Left ventricle myocardium inferior (tissue), 1 donor: ENCODE data around the gene CLIC3. TPM values are rescaled to one million over a fixed set of nuclear protein-coding genes. Genes with fewer than 3 reads are reported as not detected.
A peak's percentile ranks its signal among the peaks of the same experiment; 100 is the strongest.

ENCODE experiments used
- DNase-seq: peaks from one replicate; pipeline ENCODE4 v3.0.0-alpha.2; 2020
- H3K27ac ChIP-seq: fragments of 200-600 bp; replicated peaks from 2 replicates; pipeline ENCODE4 v1.8.0; 2021
- H3K27me3 ChIP-seq: fragments of 200-600 bp; 2 replicates; pipeline ENCODE4 v1.8.0; 2021; ENCODE audit warnings: low read depth
- H3K36me3 ChIP-seq: fragments of 200-600 bp; 2 replicates; pipeline ENCODE4 v1.8.0; 2021
- H3K4me1 ChIP-seq: fragments of 200-600 bp; 2 replicates; pipeline ENCODE4 v1.8.0; 2021
- H3K4me3 ChIP-seq: fragments of 200-600 bp; 2 replicates; pipeline ENCODE4 v1.8.0; 2021; ENCODE audit warnings: mild to moderate bottlenecking, moderate library complexity
- H3K9me3 ChIP-seq: fragments of 200-600 bp; replicated peaks from 2 replicates; pipeline ENCODE4 v1.8.0; 2021
- intact Hi-C: fragments of 100-400 bp; cut with micrococcal nuclease; formaldehyde crosslinking; loops from one replicate; pipeline ENCODE4 v1.11.0; 2022
- total RNA-seq: library from RNA; stranded (reverse); fragmentation: NEBNext Ultra II Directional; extraction: Animal tissue kit (Norgen Biotek cat#: 25700); gene quantifications from one replicate; pipeline ENCODE4 v1.2.1, GENCODE V29; 2021
- TF ChIP-seq, protein P1 (sequence below): fragments of 200-600 bp; IDR thresholded peaks from 2 replicates; pipeline ENCODE4 v1.8.0; 2021; ENCODE audit warnings: antibody characterized with exemption, mild to moderate bottlenecking, borderline replicate concordance
- donor health status: DM: no; HTN: yes; CAD: no; lungs with severe emphysema.

Gene CLIC3
- total RNA-seq, 1 donor from 2014 or later: 1.6 TPM

DNA sequence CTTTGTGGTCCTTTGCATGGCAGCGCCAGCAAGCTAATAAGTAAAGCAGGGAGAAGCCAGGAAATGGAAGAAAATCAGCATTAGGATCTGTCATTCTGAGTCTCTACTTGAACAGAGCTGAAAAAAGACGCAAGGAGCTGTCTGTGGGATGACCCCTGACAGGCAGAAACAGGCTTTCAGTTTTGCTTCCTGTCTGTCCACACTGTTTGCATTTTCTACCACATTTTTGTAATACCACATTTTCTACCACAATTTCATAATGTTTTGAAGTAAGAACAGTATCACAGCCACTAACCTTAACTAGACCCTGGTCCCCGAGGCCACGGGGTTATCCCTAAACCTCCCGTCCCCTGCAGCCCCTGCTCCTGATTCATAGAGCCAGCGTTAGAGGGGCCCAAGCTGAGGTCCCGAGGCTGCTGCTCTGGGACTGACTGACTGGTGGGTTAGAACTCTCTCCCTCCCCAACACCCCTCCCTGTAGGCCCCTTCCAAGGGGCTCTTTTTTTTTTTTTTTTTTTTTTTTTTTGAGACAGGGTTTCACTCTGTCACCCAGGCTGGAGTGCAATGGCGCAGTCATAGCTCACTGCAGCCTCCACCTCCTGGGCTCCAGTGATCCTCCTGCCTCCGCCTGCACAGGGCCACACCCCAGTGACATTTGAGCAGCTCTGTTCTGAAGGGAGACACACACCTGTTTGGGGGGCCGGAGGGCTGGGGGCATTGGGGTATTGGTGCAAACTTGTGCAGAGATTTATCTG lies 4.0 kb upstream of the CLIC3 start:
- Histone ChIP-seq H3K9me3 (peaks cover 6% of the 10 kb centered on the region), H3K4me1 (peaks cover 28% of the 10 kb centered on the region), H3K27me3 (peaks cover 31% of the 10 kb centered on the region), H3K4me3 (no peak overlapping the region), H3K27ac (no peak overlapping the region), H3K36me3 (no peaks in the 10 kb centered on the region)
- DNase-seq: no peak
- intact Hi-C loops: no loop called here
- TF ChIP-seq, protein P1, sequence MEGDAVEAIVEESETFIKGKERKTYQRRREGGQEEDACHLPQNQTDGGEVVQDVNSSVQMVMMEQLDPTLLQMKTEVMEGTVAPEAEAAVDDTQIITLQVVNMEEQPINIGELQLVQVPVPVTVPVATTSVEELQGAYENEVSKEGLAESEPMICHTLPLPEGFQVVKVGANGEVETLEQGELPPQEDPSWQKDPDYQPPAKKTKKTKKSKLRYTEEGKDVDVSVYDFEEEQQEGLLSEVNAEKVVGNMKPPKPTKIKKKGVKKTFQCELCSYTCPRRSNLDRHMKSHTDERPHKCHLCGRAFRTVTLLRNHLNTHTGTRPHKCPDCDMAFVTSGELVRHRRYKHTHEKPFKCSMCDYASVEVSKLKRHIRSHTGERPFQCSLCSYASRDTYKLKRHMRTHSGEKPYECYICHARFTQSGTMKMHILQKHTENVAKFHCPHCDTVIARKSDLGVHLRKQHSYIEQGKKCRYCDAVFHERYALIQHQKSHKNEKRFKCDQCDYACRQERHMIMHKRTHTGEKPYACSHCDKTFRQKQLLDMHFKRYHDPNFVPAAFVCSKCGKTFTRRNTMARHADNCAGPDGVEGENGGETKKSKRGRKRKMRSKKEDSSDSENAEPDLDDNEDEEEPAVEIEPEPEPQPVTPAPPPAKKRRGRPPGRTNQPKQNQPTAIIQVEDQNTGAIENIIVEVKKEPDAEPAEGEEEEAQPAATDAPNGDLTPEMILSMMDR: no peak

DNA sequence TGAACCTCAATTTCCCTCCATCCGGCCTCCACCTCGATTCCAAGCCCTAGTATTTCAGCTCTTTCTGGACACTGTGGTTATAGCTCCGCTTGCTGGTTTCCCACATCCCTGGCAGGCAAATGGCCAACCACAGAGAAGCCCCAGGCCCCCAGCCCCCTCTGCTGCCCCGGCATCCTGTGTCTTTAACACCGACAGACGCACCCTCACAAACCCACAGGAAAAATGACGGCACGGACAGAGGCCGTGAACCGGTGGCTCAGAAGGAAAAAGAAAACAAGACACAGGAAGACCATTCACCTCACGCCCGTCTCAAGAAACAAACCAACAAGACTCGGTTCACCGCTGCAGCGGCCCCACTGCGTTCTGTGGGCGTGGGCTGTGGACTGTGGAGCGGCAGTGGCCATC lies 1.5 kb upstream of the CLIC3 start:
- peaks cover 11% of the 10 kb centered on the region for H3K36me3 ChIP-seq
- H3K27me3 ChIP-seq: peaks cover 55% of the 10 kb centered on the region
- H3K4me3 ChIP-seq: no peak overlapping the region
- H3K9me3 ChIP-seq: no peaks in the 10 kb centered on the region
- TF ChIP-seq, protein P1: peak; percentile 30
- H3K4me1 ChIP-seq: peaks cover 53% of the 10 kb centered on the region
- no peak overlapping the region for H3K27ac ChIP-seq
- intact Hi-C loops: no loop called here
- DNase-seq: no peak

DNA sequence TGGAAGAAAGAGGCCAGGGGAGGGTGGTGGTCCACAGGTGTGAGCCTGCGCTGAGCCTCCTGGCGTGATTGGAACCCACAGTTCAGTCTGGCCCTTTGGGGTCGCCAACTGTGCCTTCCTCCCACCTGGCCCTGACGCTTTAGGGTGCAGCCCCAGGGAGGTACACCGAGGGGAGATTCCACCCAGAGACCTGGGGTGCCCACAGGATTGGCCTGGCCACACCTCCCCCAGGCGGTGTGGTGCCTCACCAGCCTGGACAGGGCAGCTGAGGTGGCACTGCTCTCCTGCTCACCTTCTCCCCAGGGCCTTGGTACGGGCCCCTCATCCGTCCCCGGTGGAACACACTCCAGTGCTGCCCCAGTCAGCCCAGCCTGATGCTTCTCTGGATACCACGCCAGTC lies 1.0 kb upstream of the CLIC3 start:
- TF ChIP-seq, protein P1: no peak
- Histone ChIP-seq H3K27me3 (peaks cover 55% of the 10 kb centered on the region), H3K27ac (no peak overlapping the region), H3K4me1 (peaks cover 57% of the 10 kb centered on the region), H3K36me3 (peaks cover 11% of the 10 kb centered on the region), H3K4me3 (no peak overlapping the region), H3K9me3 (no peaks in the 10 kb centered on the region)
- DNase-seq: no peak
- intact Hi-C loops: no loop called here

DNA sequence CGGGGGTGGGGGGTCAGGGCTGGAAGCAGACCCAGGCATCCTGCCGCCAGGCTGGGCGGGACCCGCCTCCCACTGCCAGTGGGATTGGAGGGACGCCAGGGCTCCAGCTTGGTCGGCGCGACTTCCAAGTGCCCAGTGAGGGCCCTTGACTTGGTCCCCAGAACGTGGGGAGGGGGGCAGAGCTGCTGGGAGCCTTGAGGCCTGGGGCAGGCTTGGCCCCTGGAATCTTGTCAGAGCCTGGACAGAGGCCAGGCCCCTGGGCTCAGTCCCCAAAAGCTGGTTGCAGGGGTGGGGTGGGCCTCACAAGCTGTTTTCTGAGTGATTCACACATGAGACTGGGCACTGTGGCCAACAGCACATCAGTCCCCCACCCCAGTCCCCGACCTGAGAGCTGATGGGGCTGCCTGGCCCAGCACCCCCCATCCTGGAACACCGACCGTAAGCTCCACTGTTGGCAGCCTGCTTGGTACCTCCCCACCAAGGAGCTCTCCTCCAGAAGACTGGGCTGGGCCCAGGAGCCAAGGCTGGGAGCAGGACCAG lies 526 bp downstream of the CLIC3 start:
- Histone ChIP-seq H3K27ac (peak overlapping the region; percentile 70), H3K4me1 (peaks cover 69% of the 10 kb centered on the region), H3K36me3 (peaks cover 11% of the 10 kb centered on the region), H3K4me3 (peak overlapping the region; percentile 74), H3K27me3 (peaks cover 55% of the 10 kb centered on the region), H3K9me3 (no peaks in the 10 kb centered on the region)
- no peak for DNase-seq
- intact Hi-C loops: no loop called here
- TF ChIP-seq, protein P1: no peak

DNA sequence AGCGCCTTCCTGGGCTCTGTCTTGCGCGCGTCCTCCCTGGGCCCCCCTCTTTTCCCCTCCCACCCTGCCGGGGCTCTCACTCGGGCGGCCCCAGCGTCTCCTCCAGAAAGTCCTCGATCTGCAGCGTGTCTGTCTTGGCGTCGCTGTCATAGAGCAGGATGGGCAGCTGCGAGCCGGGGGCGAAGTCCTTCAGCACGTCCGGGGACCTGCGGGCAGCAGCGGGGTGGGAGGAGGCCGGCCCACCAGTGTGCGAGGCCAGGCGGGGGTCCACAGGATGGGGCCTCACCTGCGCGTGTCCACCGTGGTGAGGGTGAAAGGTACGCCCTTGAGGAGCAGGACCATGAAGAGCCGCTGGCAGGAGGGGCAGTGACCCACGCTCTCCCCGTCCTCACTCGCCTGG lies 1.0 kb downstream of the CLIC3 start:
- Histone ChIP-seq H3K4me1 (peaks cover 69% of the 10 kb centered on the region), H3K27me3 (peaks cover 55% of the 10 kb centered on the region), H3K27ac (peak overlapping the region; percentile 70), H3K36me3 (peaks cover 11% of the 10 kb centered on the region), H3K9me3 (peaks cover 4% of the 10 kb centered on the region), H3K4me3 (peak overlapping the region; percentile 74)
- TF ChIP-seq, protein P1: no peak
- intact Hi-C loops: no loop called here
- no peak for DNase-seq
